Measurements from ENCODE around the gene SEPTIN3. TPM values are rescaled to one million over a fixed set of nuclear protein-coding genes. Genes with fewer than 3 reads are reported as not detected.

Gene SEPTIN3
- total RNA-seq, 3 donors from 2014 or later, result 0.23 to 1.6 (median 0.41) TPM

DNA sequence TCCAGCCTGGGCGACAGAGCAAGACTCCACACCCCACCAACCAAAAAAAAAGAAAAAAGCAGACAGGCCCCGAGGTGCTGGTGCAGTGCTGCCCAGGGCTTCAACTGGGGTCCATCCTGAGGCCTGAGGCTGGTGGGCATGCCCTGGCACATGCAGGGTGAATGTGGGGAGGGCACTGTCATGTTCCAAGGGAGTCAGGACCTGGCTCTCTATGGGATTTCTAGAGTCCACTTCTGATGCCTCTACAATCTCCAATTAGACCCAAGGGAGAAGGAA is 32.4 kb upstream of the SEPTIN3 start:
- no peaks in the 10 kb centered on the region for H3K36me3 ChIP-seq (ENCODE audit: low read depth)
- TF ChIP-seq, protein P1, sequence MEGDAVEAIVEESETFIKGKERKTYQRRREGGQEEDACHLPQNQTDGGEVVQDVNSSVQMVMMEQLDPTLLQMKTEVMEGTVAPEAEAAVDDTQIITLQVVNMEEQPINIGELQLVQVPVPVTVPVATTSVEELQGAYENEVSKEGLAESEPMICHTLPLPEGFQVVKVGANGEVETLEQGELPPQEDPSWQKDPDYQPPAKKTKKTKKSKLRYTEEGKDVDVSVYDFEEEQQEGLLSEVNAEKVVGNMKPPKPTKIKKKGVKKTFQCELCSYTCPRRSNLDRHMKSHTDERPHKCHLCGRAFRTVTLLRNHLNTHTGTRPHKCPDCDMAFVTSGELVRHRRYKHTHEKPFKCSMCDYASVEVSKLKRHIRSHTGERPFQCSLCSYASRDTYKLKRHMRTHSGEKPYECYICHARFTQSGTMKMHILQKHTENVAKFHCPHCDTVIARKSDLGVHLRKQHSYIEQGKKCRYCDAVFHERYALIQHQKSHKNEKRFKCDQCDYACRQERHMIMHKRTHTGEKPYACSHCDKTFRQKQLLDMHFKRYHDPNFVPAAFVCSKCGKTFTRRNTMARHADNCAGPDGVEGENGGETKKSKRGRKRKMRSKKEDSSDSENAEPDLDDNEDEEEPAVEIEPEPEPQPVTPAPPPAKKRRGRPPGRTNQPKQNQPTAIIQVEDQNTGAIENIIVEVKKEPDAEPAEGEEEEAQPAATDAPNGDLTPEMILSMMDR (IDR thresholded peaks at IDR 0.05), result no peak
- ATAC-seq (no peak), DNase-seq (no peak)
- no peaks in the 10 kb centered on the region for H3K9me3 ChIP-seq
- no peak overlapping the region for H3K4me3 ChIP-seq
- intact Hi-C loops (cut with DNase I, micrococcal nuclease), result no loop called here
- peaks cover 14% of the 10 kb centered on the region for H3K4me1 ChIP-seq (ENCODE audit: low read depth)

DNA sequence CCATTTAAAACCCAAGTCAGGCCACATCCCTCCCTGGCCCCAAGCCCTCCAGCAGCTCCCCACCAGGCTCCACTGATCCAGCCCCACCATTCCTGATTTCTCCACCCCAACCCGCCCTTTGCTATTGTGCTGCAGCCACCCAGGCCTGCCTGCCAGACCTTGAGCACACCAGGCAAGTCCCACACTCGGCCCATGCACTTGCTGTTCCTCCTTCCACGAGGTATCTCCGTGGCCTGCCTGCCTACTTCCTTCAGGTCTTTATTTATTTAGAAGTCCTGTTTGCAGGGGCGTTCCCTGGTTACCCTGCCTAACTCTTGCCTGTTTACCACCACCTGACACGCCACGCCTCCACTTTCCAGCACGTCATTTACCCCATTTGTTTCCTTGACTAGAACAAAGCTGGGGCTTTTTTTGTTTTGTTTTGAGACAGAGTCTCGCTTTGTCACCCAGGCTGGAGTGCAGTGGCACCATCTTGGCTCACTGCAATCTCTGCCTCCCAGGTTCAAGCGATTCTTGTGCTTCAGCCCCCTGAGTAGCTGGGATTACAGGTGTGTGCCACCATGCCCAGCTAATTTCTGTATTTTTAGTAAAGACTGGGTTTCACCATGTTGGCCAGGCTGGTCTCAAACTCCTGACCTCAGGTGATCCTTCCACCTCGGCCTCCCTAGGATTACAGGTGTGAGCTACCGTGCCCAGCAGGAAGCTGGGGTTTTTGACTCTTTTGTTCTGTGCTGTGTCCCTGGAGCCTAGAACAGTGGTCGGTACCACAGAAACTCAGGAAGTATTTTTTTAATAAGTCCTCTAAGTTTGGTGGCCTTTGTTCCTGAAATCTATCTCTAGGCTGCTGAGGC is 29.0 kb upstream of the SEPTIN3 start:
- Histone ChIP-seq H3K4me3 (no peak overlapping the region), H3K36me3 (ENCODE audit: low read depth) (no peaks in the 10 kb centered on the region), H3K4me1 (ENCODE audit: low read depth) (peaks cover 23% of the 10 kb centered on the region), H3K9me3 (no peaks in the 10 kb centered on the region)
- intact Hi-C loops (cut with DNase I, micrococcal nuclease), result loop anchor here (5.0 to 10.0 kb wide), 3 partner anchors 195 to 248 kb away; partner anchors contain the start of gene MEI1 (in 1 of the 2)
- peak; percentile 89 to 97 (median 93) for DNase-seq
- TF ChIP-seq, protein P1 (IDR thresholded peaks at IDR 0.05), result no peak
- ATAC-seq, result peak; percentile 83

DNA sequence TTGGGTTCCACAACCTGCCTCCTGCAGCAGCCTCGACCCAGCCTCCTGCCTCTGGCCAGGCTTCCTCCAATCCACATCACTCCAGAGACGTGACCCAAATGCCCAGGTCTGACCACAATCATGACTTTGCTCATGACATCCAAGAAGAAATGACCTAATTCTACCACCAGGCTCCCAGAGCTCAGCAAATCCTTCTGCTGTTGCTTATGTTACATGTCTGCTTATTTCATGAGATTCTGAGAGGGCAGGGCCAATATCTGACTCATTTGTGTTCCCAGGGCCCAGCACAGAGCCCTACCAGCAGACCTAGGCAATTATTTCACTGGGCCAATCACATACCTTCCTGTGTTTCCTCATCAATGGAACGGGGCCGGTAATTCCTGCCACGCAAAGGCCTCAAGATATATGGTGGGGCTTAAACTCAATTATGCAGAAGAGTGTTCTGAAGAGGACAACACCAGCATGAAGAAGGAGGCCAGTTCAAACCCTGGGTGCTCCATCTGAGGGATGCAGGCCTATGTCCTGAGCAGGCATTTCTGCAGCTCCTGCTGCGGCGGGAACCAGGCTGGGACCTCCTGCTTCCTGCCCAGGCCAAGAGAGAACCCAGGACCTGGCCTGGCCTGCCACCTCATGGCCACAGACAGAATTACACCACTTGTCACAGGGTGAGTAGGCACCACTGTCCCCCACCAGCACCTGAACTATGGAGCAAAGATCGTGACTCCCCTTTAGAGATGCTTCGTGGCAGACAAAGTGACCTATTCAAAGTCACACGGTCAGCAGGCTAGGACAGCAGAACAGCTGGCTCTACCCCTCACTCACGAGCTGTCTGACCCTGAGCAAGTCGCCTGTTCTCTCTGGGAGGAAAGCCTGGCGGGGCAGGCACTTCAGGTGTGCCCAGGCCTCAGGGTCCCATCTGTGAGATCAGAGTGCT is 28.1 kb upstream of the SEPTIN3 start:
- DNase-seq, result peak; percentile 90 to 93 (median 93)
- intact Hi-C loops (cut with DNase I, micrococcal nuclease), result loop anchor here (5.0 to 10.0 kb wide), 3 partner anchors 196 to 249 kb away; partner anchors contain the start of gene MEI1 (in 1 of the 2)
- ATAC-seq, result peak; percentile 82
- Histone ChIP-seq H3K9me3 (no peaks in the 10 kb centered on the region), H3K36me3 (ENCODE audit: low read depth) (no peaks in the 10 kb centered on the region), H3K4me3 (no peak overlapping the region), H3K4me1 (ENCODE audit: low read depth) (peaks cover 27% of the 10 kb centered on the region)
- TF ChIP-seq, protein P1 (IDR thresholded peaks at IDR 0.05), result peak; percentile 67

DNA sequence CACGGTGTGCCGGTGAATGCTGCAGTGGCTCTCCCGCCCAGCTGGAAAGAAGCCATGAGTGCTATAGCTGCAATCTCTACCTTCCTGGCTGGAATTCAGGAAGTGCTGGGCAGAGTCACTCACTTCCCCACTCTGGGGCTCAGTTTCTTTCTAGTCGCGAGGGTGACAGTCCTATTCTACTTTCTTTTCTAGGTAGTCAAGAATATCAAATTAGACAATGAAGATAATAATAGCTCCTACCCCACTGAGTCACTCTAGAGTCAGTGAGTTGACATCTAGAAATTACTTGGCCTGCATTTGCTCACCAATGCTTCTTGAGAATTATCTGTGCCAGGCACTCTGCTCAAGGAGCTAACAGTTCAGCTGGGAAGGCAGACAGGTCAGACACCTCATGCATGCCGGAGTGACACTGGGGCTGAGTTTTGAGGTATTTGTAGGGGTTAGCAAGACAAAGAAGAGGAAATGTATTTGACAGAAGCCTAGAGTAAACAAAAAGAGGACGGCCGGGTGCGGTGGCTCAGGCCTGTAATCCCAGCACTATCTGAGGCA is 25.5 kb upstream of the SEPTIN3 start:
- intact Hi-C loops (cut with DNase I, micrococcal nuclease), result loop anchor here (5.0 to 10.0 kb wide), 3 partner anchors 199 to 251 kb away; partner anchors contain the start of gene MEI1 (in 1 of the 2)
- Histone ChIP-seq H3K4me3 (no peak overlapping the region), H3K9me3 (no peaks in the 10 kb centered on the region), H3K4me1 (ENCODE audit: low read depth) (peaks cover 27% of the 10 kb centered on the region), H3K36me3 (ENCODE audit: low read depth) (no peaks in the 10 kb centered on the region)
- TF ChIP-seq, protein P1 (IDR thresholded peaks at IDR 0.05), result no peak
- ATAC-seq (no peak), DNase-seq (peak in 2 of 3 donors; percentile 50 to 81)

All from mucosa of descending colon (tissue), 3 donors.